Measurements from ENCODE around the gene PDCD2L. TPM values are rescaled to one million over a fixed set of nuclear protein-coding genes. Genes with fewer than 3 reads are reported as not detected.

Gene PDCD2L
- total and polyA plus RNA-seq, 9 of the 15 experiments (the other 6 are each of a cell fraction or from before 2014, with no cell fraction given): 12.1 to 68.5 (median 56.3) TPM

GRCh38 chr19:34404109-34404909 lies at the start of gene PDCD2L (continued):
- TF ChIP-seq ZNF407 (IDR thresholded peaks at IDR 0.05; ENCODE audit: low read depth): peak; percentile 88
- TF ChIP-seq MAFG (tag; conservative IDR thresholded peaks at IDR 0.05): no peak
- TF ChIP-seq RBM15 (IDR thresholded peaks at IDR 0.05; ENCODE audit: insufficient read depth, low read length): 0 out of 2 replicates have a peak, but pooled peaks have one; percentile 65
- TF ChIP-seq ZNF23 (CRISPR knock-in tag; IDR thresholded peaks at IDR 0.05): no peak
- no peak for TF ChIP-seq CUX1 (CRISPR knock-in tag; IDR thresholded peaks at IDR 0.05)
- peak; percentile 96 for TF ChIP-seq ZBTB2 (IDR thresholded peaks at IDR 0.05)
- no peak for TF ChIP-seq ZNF217 (CRISPR knock-in tag; IDR thresholded peaks at IDR 0.05)
- TF ChIP-seq PTTG1 (tag; IDR thresholded peaks at IDR 0.05; ENCODE audit: low read depth): no peak
- TF ChIP-seq ZNF311 (CRISPR knock-in tag; IDR thresholded peaks at IDR 0.05): no peak
- 0 out of 2 replicates have a peak, but pooled peaks have one; percentile 22 for TF ChIP-seq NFRKB (IDR thresholded peaks at IDR 0.05; ENCODE audit: low read depth)
- TF ChIP-seq ZNF324 (CRISPR knock-in tag; IDR thresholded peaks at IDR 0.05): no peak
- 0 out of 2 replicates have a peak, but pooled peaks have one; percentile 51 for TF ChIP-seq NR2C2 (CRISPR knock-in tag; IDR thresholded peaks at IDR 0.05)
- peak; percentile 52 for TF ChIP-seq NR2C2 (tag; IDR thresholded peaks at IDR 0.05)

Measured in K562 (cell line).